ENCODE results near the gene FAM171A2.
"Not testable (repeated sequence)": the region's sequence is repeated elsewhere in the genome, so short reads cannot be mapped to it uniquely, and the experiment has no call there.

FAM171A2 gene

GRCh38 chr17:44363613-44364159 lies at the start of gene FAM171A2:
Gene FAM171A2, minus strand, starts transcription at chr17:44363853. Its CDS starts 139 bp downstream, at chr17:44363714.
- DNase-seq: peak; percentile 55

- DNase-seq: no peak
Observed at GRCh38 chr17:44409309-44410028, 45.8 kb upstream of the FAM171A2 start.

- no peak for DNase-seq
Observed at GRCh38 chr17:44408786-44409185, 45.1 kb upstream of the FAM171A2 start.

GRCh38 chr17:44402564-44403172 lies 39.0 kb upstream of the FAM171A2 start:
- DNase-seq: no peak

GRCh38 chr17:44400226-44400847 lies 36.7 kb upstream of the FAM171A2 start:
- no peak for DNase-seq

GRCh38 chr17:44398692-44399691 lies 35.3 kb upstream of the FAM171A2 start:
- DNase-seq: no peak

- no peak for DNase-seq
Observed at GRCh38 chr17:44397479-44398440, 34.1 kb upstream of the FAM171A2 start.

- no peak for DNase-seq
Observed at GRCh38 chr17:44396946-44397345, 33.3 kb upstream of the FAM171A2 start.

GRCh38 chr17:44394833-44395232 lies 31.2 kb upstream of the FAM171A2 start:
- no peak for DNase-seq

GRCh38 chr17:44394112-44394511 lies 30.5 kb upstream of the FAM171A2 start:
- not testable (repeated sequence) for DNase-seq

GRCh38 chr17:44390250-44390870 lies 26.7 kb upstream of the FAM171A2 start:
- DNase-seq: no peak

GRCh38 chr17:44389723-44390202 lies 26.1 kb upstream of the FAM171A2 start:
- no peak for DNase-seq

- no peak for DNase-seq
Observed at GRCh38 chr17:44389281-44389680, 25.6 kb upstream of the FAM171A2 start, which contains the start of gene ITGA2B. Gene ITGA2B, minus strand, starts transcription at chr17:44389649. Its CDS starts 176 bp downstream, at chr17:44389473.

GRCh38 chr17:44387804-44388203 lies 24.2 kb upstream of the FAM171A2 start:
- DNase-seq: no peak

GRCh38 chr17:44386182-44386525 lies 22.5 kb upstream of the FAM171A2 start:
- no peak for DNase-seq

GRCh38 chr17:44385287-44386181 lies 21.9 kb upstream of the FAM171A2 start:
- peak; percentile 77 for DNase-seq

GRCh38 chr17:44384823-44385286 lies 21.2 kb upstream of the FAM171A2 start:
- DNase-seq: no peak

GRCh38 chr17:44384281-44384822 lies 20.7 kb upstream of the FAM171A2 start:
- no peak for DNase-seq

- no peak for DNase-seq
Observed at GRCh38 chr17:44383861-44384260, 20.2 kb upstream of the FAM171A2 start.

Measured in NCI-H774 (cell line).